WTC11 (cell line): ENCODE measurements around the gene CDC20. TPM values are rescaled to one million over a fixed set of nuclear protein-coding genes. Genes with fewer than 3 reads are reported as not detected.

Source experiments
- ATAC-seq: fragments of 200-7000 bp; cut with Tn5 transposase; 2 replicates; pipeline ENCODE4 v1.10.0; 2021; ENCODE audit warnings: mild to moderate bottlenecking, moderate library complexity
- CTCF ChIA-PET: fragments of 300-600 bp; sonication (Branson Sonifier 250); formaldehyde crosslinking; loops from one replicate; lab custom pipeline; 2021; ENCODE audit warnings: antibody characterized with exemption; lab: Charles Lee
- POLR2A ChIA-PET: fragments of 350-600 bp; sonication (Branson Sonifier 250); formaldehyde crosslinking; loops from one replicate; lab custom pipeline; 2021; ENCODE audit warnings: antibody characterized with exemption; lab: Charles Lee
- DNase-seq: peaks from one replicate; pipeline ENCODE4 v3.0.0; 2021; ENCODE audit warnings: low spot score
- H3K27ac Mint-ChIP-seq: 2 replicates; pipeline ENCODE4 v1.8.0; 2021; ENCODE audit warnings: mixed read lengths
- H3K27me3 Mint-ChIP-seq: 2 replicates; pipeline ENCODE4 v1.8.0; 2021; ENCODE audit warnings: low read depth, mild to moderate bottlenecking, moderate library complexity, mixed read lengths
- H3K36me3 Mint-ChIP-seq: 2 replicates; pipeline ENCODE4 v1.8.0; 2021; ENCODE audit warnings: mixed read lengths
- H3K4me1 Mint-ChIP-seq: 2 replicates; pipeline ENCODE4 v1.8.0; 2022; ENCODE audit warnings: mixed read lengths
- H3K4me3 Mint-ChIP-seq: 2 replicates; pipeline ENCODE4 v1.8.0; 2021; ENCODE audit warnings: mild to moderate bottlenecking, moderate library complexity, mixed read lengths
- H3K9me3 Mint-ChIP-seq: 2 replicates; pipeline ENCODE4 v1.8.0; 2021; ENCODE audit warnings: mixed read lengths
- ARID4B ChIP-seq: sonication (generic); formaldehyde crosslinking; IDR thresholded peaks from 2 replicates; pipeline ENCODE4 v1.8.0; 2023; ENCODE audit warnings: missing genetic modification reagents, mild to moderate bottlenecking, borderline replicate concordance
- ATF2 ChIP-seq: sonication (generic); formaldehyde crosslinking; IDR thresholded peaks from 2 replicates; pipeline ENCODE4 v1.8.1; 2022; ENCODE audit warnings: low read depth, missing genetic modification reagents, borderline replicate concordance
- EMX1 ChIP-seq: fragments of 250-450 bp; sonication (Bioruptor Pico); IDR thresholded peaks from 2 replicates; pipeline ENCODE4 v1.8.0; 2021; ENCODE audit warnings: mild to moderate bottlenecking
- GTF2I ChIP-seq: fragments of 250-450 bp; sonication (Bioruptor Pico); conservative IDR thresholded peaks from 2 replicates; pipeline ENCODE4 v1.4.0; 2021; ENCODE audit warnings: mild to moderate bottlenecking
- IRF2 ChIP-seq: sonication (generic); formaldehyde crosslinking; IDR thresholded peaks from 2 replicates; pipeline ENCODE4 v1.8.0; 2022; ENCODE audit warnings: low read depth, missing genetic modification reagents, borderline replicate concordance
- KAT7 ChIP-seq: sonication (generic); formaldehyde crosslinking; IDR thresholded peaks from 2 replicates; pipeline ENCODE4 v1.8.1; 2023; ENCODE audit warnings: missing genetic modification reagents, mild to moderate bottlenecking, borderline replicate concordance
- MLX ChIP-seq: sonication (generic); formaldehyde crosslinking; IDR thresholded peaks from 2 replicates; pipeline ENCODE4 v1.8.1; 2023; ENCODE audit warnings: mild to moderate bottlenecking, missing genetic modification reagents, moderate library complexity
- NFATC4 ChIP-seq: fragments of 250-450 bp; sonication (Bioruptor Pico); IDR thresholded peaks from 2 replicates; pipeline ENCODE4 v1.9.0; 2021; ENCODE audit warnings: mild to moderate bottlenecking
- NFYB ChIP-seq: sonication (generic); formaldehyde crosslinking; conservative IDR thresholded peaks from 2 replicates; pipeline ENCODE4 v1.8.0; 2022; ENCODE audit warnings: low read depth, missing genetic modification reagents
- NR3C1 ChIP-seq: sonication (generic); formaldehyde crosslinking; conservative IDR thresholded peaks from 2 replicates; pipeline ENCODE4 v1.8.1; 2023; ENCODE audit warnings: low read depth, mild to moderate bottlenecking, missing genetic modification reagents
- SMAD3 ChIP-seq: sonication (generic); formaldehyde crosslinking; IDR thresholded peaks from 2 replicates; pipeline ENCODE4 v1.8.0; 2022; ENCODE audit warnings: missing genetic modification reagents, mild to moderate bottlenecking, borderline replicate concordance
- SMAD4 ChIP-seq: sonication (generic); formaldehyde crosslinking; IDR thresholded peaks from 2 replicates; pipeline ENCODE4 v1.8.0; 2022; ENCODE audit warnings: mild to moderate bottlenecking, missing genetic modification reagents
- TCF7 ChIP-seq: sonication (generic); formaldehyde crosslinking; IDR thresholded peaks from 2 replicates; pipeline ENCODE4 v1.8.0; 2022; ENCODE audit warnings: mild to moderate bottlenecking, low read depth, missing genetic modification reagents, moderate library complexity
- USF2 ChIP-seq: sonication (generic); formaldehyde crosslinking; IDR thresholded peaks from 2 replicates; pipeline ENCODE4 v1.8.1; 2023; ENCODE audit warnings: mild to moderate bottlenecking, missing genetic modification reagents, moderate library complexity
- ZNF121 ChIP-seq: sonication (generic); formaldehyde crosslinking; IDR thresholded peaks from 2 replicates; pipeline ENCODE4 v1.8.0; 2023; ENCODE audit warnings: missing genetic modification reagents
- ZNF219 ChIP-seq: sonication (generic); formaldehyde crosslinking; IDR thresholded peaks from 2 replicates; pipeline ENCODE4 v1.8.0; 2023; ENCODE audit warnings: missing genetic modification reagents, mild to moderate bottlenecking, borderline replicate concordance
- ZNF416 ChIP-seq: fragments of 250-450 bp; sonication (Bioruptor Pico); IDR thresholded peaks from 2 replicates; pipeline ENCODE4 v1.9.0; 2021; ENCODE audit warnings: mild to moderate bottlenecking, inconsistent platforms
- total RNA-seq: library from RNA; stranded (reverse); gene quantifications from 3 replicates; pipeline ENCODE4 v1.2.3, GENCODE V29; 2021
- TF ChIP-seq, protein P1 (sequence below): fragments of 250-450 bp; sonication (Bioruptor Pico); IDR thresholded peaks from 2 replicates; pipeline ENCODE4 v2.1.2; 2022; ENCODE audit warnings: mild to moderate bottlenecking, moderate library complexity
- TF ChIP-seq, protein P2 (sequence below): sonication (generic); formaldehyde crosslinking; conservative IDR thresholded peaks from 2 replicates; pipeline ENCODE4 v1.8.1; 2022; ENCODE audit warnings: mild to moderate bottlenecking, missing genetic modification reagents
- TF ChIP-seq, protein P3 (sequence below): sonication (generic); formaldehyde crosslinking; IDR thresholded peaks from 2 replicates; pipeline ENCODE4 v1.8.1; 2022; ENCODE audit warnings: missing genetic modification reagents, borderline replicate concordance
- TF ChIP-seq, protein P4 (sequence below): sonication (generic); formaldehyde crosslinking; IDR thresholded peaks from 2 replicates; pipeline ENCODE4 v1.8.0; 2022; ENCODE audit warnings: mild to moderate bottlenecking, missing genetic modification reagents

Gene CDC20
- total RNA-seq, 1 experiment from 2014 or later: 280 TPM

DNA sequence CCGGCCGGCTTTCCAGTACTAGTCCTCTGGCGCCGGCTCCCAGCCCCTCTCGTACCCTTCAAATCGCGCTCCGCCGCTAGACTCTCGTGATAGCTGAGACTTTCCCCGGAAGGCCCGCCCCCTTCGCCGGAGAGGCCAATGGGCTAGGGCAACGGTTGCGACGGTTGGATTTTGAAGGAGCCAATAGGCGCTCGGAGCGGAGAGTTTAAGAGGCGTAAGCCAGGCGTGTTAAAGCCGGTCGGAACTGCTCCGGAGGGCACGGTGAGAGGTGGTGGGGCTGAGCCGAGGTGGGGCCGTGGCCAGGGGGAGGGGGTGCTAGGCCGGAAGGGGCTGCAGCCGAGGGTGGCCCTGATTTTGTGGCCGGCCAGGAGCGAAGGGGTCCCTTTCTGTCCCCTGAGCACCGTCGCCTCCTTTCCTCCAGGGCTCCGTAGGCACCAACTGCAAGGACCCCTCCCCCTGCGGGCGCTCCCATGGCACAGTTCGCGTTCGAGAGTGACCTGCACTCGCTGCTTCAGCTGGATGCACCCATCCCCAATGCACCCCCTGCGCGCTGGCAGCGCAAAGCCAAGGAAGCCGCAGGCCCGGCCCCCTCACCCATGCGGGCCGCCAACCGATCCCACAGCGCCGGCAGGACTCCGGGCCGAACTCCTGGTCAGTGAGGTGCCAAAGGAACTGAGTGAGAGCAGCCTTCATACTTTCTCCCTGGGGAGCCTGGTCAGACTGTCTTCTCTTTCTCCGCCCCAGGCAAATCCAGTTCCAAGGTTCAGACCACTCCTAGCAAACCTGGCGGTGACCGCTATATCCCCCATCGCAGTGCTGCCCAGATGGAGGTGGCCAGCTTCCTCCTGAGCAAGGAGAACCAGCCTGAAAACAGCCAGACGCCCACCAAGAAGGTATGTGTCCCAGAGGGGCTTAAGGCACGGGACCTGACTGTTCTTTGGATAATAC lies at the start of gene CDC20 (continued):
- TF ChIP-seq ATF2 (no peak), USF2 (CRISPR knock-in tag) (no peak), ARID4B (CRISPR knock-in tag) (no peak), NFYB (CRISPR knock-in tag) (peak; percentile 93), GTF2I (CRISPR knock-in tag) (no peak), EMX1 (CRISPR knock-in tag) (no peak; the same call in 1 of the 2 replicates), SMAD4 (CRISPR knock-in tag) (no peak), NFATC4 (CRISPR knock-in tag) (no peak)
- TF ChIP-seq, protein P1, sequence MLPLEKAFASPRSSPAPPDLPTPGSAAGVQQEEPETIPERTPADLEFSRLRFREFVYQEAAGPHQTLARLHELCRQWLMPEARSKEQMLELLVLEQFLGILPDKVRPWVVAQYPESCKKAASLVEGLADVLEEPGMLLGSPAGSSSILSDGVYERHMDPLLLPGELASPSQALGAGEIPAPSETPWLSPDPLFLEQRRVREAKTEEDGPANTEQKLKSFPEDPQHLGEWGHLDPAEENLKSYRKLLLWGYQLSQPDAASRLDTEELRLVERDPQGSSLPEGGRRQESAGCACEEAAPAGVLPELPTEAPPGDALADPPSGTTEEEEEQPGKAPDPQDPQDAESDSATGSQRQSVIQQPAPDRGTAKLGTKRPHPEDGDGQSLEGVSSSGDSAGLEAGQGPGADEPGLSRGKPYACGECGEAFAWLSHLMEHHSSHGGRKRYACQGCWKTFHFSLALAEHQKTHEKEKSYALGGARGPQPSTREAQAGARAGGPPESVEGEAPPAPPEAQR (CRISPR knock-in tag): no peak
- TF ChIP-seq, protein P2, sequence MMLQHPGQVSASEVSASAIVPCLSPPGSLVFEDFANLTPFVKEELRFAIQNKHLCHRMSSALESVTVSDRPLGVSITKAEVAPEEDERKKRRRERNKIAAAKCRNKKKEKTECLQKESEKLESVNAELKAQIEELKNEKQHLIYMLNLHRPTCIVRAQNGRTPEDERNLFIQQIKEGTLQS: no peak
- TF ChIP-seq, protein P3, sequence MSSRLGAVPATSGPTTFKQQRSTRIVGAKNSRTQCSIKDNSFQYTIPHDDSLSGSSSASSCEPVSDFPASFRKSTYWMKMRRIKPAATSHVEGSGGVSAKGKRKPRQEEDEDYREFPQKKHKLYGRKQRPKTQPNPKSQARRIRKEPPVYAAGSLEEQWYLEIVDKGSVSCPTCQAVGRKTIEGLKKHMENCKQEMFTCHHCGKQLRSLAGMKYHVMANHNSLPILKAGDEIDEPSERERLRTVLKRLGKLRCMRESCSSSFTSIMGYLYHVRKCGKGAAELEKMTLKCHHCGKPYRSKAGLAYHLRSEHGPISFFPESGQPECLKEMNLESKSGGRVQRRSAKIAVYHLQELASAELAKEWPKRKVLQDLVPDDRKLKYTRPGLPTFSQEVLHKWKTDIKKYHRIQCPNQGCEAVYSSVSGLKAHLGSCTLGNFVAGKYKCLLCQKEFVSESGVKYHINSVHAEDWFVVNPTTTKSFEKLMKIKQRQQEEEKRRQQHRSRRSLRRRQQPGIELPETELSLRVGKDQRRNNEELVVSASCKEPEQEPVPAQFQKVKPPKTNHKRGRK: no peak
- TF ChIP-seq, protein P4, sequence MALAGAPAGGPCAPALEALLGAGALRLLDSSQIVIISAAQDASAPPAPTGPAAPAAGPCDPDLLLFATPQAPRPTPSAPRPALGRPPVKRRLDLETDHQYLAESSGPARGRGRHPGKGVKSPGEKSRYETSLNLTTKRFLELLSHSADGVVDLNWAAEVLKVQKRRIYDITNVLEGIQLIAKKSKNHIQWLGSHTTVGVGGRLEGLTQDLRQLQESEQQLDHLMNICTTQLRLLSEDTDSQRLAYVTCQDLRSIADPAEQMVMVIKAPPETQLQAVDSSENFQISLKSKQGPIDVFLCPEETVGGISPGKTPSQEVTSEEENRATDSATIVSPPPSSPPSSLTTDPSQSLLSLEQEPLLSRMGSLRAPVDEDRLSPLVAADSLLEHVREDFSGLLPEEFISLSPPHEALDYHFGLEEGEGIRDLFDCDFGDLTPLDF: no peak

GRCh38 chr1:43309405-43310025 lies 49.3 kb upstream of the CDC20 start:
- Mint-ChIP-seq H3K27me3 (no peaks in the 10 kb centered on the region; the same call in 1 of the 2 replicates), H3K4me3 (no peak overlapping the region), H3K9me3 (no peaks in the 10 kb centered on the region), H3K4me1 (no peaks in the 10 kb centered on the region), H3K27ac (no peak overlapping the region), H3K36me3 (no peaks in the 10 kb centered on the region)
- ATAC-seq (no peak), DNase-seq (no peak)
- CTCF ChIA-PET: interaction anchor here (1.2 to 2.0 kb wide), 2 partner anchors 24 to 105 kb away, joined by 3 to 7 read pairs; partner anchors contain the start of gene C1orf210
- POLR2A ChIA-PET: no interaction called here
- TF ChIP-seq KAT7 (no peak), SMAD3 (CRISPR knock-in tag) (no peak), IRF2 (CRISPR knock-in tag) (no peak), NFATC4 (CRISPR knock-in tag) (no peak), NR3C1 (CRISPR knock-in tag) (no peak), MLX (CRISPR knock-in tag) (no peak), ZNF416 (no peak), TCF7 (CRISPR knock-in tag) (no peak), SMAD4 (CRISPR knock-in tag) (no peak), ZNF121 (CRISPR knock-in tag) (no peak), ZNF219 (no peak)
